GM10847 (cell line): ENCODE results near the gene DLG5.

Source experiments
- POLR2A ChIP-seq: IDR thresholded peaks from 2 replicates; pipeline ENCODE4 v1.6.1; 2011; ENCODE audit not compliant: insufficient read length; ENCODE audit errors: extremely low read depth

DLG5 gene

DNA sequence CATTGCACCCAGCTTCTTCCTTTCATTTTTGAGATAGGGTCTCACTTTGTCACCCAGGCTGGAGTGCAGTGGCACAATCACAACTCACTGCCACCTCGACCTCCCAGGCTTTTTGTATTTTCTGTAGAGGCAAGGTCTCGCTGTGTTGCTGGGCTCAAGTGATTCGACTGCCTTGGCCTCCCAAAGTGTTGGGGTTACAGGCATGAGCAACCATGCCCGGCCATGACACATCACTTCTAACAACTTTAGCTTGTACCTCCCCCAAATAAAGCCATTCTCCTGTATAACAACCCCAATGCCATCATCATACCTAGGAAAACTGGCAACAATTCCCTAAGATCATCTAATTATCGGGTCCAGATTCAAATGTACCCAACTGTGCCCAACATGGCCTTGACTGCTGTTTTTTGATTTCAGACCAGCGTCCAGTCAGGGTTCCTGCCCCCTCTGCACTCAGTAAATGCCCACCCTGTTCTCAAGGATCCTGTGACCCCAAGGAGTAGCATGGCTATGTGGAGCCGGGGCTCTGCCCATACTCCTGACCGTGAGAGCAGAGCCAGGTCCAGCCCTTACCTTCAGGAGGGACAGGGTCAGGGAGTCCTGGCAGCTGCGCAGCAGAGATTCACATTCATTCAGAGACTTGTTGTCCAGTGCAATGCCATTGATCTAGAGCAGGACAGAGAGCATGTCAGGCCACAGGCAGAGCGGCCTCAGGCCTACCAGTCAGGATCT, 102.6 kb downstream of the DLG5 start:
- no peak for TF ChIP-seq POLR2A

DNA sequence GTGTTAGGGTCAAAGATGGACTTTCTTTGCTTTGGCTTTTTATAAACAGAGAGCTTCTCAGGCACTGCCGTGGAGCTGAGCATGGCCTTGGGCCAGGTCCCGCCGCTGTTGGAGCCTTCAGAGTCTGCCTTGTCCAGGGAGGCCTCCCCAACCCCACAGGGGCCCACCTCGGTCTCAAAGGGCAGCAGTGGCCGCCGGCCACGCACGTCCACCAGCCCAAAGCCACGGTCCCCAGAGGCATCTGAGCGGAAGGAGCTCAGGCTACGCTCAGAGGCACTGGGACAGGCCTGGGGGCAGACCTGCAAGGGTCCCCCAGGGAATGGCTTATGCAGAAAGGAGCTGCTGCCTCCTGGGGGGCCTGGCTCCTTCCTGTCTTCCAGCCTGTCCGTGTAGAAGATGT, 105.0 kb downstream of the DLG5 start:
- TF ChIP-seq POLR2A = no peak

DNA sequence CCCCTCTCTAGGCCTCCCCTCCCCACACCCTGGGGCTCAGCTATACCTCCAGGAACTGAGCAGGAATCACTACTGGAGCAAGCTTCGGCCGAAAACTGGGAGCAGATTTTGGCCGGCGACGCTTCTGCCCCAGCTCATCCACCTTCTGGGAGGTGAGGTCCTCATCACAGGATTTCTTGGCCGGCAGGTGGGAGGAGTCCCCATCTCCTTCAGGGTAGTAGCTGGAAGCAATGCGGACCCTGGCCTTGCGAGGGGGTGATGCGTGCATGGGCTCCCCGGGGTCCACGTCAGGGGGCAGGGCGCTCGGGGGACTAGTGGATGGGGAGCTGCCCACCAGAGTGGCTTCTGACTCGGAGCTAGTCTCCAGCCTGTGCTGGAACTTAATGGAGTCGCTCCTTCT, 105.5 kb downstream of the DLG5 start:
- TF ChIP-seq POLR2A = no peak

DNA sequence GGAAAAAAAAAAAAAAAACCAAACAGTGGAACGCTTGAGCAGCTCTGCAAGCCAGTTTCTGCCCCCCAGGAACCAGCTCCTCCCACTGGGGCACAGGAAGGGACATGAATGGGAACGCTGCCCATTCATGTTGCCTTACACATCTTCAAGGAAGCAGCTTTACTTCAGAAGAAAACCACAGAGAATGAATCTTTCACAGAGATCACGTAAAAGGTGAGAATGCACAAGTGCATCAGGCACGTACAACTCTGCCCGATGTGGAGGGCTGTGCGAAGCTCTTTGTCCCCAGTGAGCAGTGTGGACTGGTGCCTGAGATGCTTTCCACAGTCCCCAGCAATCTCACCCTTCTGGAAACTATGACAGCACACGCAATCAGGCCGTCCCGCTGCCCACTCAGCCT, 106.2 kb downstream of the DLG5 start:
- no peak for TF ChIP-seq POLR2A

DNA sequence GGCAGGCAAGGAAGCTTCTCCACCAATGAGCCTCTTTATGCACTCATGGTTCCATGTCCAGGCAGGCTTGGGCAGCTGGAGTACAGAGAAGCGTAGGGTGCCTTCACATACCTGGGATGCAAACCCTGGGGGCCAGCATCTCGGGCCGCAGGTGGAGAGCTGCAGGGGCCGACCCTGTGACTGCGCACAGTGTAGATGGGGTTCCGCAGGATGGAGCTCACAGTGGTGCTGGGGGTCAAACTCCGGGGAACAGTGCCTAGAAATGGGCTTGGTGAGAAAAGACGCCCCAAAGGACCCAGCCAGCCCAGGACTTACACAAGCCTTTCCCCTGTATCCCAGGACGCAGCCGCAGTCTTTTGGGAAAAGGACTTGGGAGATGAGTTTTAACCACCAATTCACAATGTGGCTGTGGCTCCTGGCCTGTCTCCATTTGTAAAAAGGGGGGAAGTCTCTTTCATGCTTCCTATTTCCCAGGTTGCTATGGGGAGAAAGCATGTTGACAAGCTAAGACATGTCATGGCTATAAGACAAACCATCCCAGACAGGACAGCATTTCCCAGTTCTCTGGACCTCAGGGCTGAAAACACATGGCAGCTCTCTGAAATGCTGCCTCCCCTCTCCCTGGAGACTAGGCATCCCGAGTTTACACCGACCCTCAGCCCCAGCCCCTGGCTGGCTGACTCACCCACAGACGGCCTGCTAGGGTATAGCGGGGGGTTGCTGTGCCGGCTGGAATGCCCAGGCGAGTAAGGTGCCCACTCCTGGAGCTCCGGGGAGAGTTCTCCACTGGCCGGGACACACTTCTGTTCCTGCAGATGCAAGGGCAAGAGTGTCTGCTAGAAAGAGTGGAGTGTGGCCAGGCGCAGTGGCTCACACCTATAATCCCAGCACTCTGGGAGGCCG, 107.1 kb downstream of the DLG5 start:
- TF ChIP-seq POLR2A = no peak

DNA sequence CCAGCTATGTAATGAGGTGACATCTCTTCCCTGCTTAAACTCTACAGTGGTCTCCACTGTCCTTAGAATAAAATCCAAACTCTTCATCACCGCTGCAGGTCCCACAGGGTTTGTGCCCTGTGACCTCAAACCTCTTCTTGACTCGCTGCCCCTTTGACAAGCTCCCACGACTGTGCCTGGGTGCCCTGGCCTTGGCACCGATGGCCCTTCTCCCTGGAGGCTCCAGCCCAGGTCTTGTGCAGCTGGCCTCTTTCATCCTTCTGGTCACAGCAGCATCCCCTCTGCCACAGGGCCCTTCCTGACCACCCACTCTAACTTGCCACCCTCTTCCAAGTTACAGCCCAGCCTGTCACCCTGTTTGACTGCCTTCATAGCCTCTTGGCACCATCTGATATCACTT, 108.2 kb downstream of the DLG5 start:
- no peak for TF ChIP-seq POLR2A

DNA sequence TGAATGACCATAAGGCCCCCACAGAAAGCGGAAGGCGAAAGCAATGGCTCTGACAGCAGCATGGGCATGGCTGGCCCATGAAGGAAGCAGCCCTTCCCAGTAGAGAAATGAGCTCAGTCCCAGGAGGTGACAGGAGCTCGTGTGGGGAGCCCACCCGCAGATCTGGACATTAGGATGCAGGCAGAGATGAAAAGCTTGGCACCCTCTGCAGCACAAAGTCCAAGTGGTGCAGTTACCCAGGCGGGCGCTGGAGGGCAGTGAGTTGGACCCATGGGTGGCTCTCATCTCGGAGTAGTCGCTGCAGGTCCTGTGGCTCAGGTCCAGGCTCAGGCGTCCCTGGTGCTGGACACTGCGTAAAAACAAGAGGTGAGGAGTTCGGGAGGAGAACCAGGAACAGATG, 109.0 kb downstream of the DLG5 start:
- no peak for TF ChIP-seq POLR2A

DNA sequence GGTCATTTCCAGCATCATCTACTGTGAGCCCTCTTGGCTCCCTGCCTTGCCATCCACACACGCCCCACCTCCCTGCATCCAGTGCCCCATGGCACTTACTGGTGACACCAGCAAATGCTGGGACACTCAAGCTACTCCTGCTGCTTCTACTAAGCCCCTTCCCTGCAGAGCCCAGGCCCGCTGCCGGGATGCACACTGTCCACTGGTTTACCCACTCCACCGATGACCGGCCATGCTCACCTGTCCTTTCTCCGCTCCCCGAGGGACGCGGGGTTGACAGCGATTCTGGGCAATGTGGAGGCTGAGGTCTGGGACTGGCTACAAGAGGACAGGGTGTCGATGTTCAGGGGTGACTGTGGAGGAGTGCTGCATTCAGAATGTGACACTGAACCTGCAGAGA, 110.2 kb downstream of the DLG5 start:
- no peak for TF ChIP-seq POLR2A

DNA sequence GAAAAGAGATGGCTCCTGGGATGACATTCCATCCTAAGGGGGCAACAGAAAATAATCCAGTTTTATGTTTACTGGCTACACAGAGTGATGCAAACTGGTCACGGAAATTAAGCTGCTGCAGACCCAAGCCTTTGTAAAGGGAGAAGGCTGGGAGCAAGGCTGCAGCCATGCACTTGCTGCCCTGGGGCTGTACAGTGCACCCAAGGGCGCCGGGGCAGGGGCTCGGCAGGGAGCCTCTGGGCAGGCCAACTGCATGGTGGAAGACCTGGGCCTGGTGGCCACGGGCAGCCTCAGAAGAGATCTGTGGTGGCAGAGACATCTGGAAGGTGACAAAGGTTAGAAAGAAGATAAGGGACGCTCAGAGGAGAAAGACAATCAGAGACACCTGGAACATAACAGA, 113.8 kb downstream of the DLG5 start:
- no peak for TF ChIP-seq POLR2A

DNA sequence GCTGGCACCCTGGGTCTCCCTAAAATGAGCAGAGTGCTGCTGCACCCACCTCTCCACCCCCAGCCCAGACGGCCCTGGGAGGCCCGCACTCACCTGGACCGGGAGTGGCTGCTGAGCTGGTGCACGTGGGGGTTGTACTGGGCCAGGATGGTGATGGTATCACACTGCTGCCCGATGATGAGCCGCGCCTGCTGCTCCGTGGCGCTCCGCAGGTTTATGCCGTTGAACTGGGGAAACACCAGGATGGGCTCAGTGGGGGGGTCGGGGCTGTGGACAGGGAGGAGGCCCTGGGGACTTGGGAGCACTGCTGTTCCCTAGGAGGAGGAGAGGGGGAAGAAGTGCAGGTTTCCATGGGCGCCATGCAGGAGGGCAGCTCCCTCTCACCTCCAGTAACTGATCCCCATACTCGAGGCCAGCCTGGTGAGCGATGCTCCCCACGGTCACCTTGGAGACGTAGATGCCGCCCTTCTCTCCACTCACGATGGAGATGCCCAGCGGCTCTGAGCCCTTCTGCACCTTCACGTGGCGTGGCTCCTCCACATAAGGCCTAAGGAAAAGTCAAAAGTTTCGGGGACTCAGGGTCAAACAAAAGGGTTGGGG, 114.6 kb downstream of the DLG5 start:
- no peak for TF ChIP-seq POLR2A

DNA sequence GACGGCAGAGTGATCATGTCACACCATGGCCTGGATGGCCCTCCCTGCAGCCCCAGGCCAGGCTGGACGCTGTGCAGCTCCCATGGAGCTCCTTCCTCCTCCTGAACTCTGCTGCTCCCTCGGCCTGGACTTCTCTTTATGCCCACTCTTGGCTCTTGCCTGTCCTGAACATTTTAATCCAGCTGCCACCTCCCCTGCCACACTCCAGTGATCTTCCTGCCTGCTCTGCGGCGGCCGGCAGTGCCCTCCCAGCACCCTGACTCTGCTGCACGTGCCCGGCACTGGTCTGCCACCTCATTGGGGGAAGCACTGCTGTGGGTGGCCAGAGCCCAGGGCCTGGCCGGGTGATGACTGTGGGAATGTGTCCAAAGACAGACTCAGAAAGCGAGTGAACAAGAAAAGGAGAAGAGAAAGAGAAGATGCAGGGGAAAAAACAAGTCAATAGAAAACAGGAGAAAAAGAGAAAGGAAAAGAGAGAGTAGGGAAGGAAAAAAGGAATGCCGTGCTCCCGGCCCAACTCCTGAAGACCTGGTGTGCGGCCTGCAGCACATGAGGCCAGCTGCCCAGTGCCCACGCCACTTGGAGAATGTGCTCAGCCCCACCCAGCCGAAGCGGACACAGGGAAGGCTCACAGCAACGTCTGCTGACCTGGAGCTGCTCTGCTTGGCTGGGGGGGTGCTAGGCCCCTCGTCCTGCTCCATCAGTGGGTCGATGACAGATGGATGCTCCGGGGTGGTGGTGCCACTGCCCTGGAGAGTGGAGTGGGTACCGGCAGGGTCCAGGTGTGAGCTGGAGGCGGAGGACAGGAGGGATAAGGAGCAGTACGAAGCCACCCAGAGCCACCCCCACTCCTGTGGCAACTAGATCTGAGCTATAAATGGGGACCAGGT, 115.9 kb downstream of the DLG5 start:
- no peak for TF ChIP-seq POLR2A

DNA sequence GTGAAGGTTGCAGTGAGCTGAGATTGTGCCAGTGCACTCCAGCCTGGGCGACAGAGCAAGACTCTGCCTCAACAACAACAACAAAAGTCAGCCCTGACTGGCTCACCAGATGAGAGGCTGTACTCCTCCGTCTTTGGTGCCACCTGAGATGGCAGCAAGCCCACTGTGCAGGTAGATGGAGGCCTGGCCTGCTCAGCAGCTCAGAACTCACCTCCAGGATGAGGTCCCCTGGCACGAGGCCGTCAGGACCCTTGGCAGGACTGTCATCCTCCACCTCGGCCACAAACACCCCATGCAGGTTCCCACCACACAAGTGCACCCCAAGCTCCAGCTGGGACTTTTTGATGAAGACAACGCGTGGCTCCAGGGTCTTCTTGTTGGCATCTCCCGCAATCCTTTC, 117.2 kb downstream of the DLG5 start:
- no peak for TF ChIP-seq POLR2A

DNA sequence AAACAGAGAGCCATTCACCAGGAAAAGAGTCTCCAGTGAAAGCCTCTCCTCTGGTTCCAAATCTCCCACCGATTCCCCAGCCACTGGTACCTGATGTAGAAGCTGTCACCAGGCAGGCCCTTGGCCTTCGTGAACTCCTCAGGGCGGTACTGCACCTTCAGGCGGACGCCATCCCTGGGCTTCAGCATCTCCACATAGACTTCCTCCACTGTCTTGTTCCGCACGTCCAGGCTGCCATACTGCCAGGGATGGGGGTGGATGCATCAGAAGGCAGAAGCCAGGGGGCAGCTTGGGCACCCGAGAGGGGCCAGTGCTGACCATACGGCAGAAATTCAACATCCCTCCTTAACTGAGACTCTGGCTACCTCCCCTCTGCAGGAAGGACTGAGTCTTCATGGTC, 118.8 kb downstream of the DLG5 start:
- TF ChIP-seq POLR2A = no peak

DNA sequence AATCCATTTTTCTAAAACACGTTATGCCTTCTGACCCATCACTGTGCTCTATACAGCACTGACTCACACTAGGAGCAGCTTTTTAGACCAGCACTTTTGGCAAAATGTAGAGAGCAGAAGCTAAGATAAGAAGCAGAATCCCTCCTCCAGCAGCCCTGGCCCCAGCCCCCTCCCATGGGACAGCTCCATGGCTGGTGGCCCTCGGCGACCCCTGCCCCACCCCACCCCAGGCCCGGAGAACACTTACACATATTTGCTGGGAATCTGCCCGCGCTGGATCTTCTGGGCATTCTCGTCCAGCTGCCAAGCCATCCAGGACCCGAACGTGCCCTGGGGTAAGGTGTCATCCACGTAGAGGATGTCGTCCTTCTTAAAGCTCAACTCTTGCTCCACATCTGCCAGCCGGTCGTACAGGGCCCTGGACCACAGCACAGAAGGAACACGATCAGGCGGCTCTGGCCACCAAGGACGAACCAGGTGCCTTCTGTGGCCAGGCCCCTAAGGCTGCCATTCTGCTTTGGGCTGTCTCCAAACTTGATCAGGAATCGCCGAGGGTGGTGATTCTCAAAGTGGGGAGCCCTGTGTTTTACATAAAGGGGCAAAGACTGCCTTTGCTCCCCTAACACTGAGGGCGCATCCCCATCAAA, 119.9 kb downstream of the DLG5 start:
- no peak for TF ChIP-seq POLR2A

DNA sequence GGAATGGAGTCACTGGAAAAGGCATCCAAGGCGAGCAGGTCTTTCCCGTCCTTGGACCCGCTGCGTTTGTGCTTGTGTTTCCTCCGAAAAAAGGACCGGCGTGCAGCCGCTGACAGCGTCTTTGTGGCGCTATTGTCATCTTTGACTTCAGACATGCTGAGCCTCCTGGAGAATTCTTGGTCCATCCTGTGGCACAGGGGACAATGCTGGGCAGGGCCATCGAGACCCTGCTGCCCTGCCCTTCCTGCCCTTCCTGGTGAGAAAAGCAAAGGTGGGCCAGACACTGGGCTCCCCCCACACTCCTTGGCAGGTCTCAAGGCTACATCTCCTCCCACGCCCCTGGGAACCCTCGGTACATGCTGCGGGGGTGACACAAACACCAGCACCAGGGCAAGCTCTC, 120.9 kb downstream of the DLG5 start:
- no peak for TF ChIP-seq POLR2A

DNA sequence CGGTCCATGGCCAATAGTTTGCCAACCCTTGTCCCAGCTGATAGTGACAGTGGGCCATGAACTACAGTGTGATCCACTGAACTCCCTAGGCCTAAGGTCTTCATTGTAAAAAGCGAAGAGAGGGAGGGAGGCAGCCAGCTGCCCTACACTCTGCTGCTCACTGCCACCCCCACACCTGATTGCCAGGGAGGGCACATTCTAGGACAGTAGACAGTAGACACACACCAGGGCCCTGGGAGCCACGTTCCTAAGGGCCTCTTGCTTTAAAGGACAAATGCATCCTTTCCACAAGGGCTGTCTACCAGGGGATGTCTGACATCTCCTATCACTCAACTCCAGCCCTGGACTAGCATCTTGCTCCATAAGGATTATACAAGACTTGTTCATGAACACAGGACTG, 122.2 kb downstream of the DLG5 start:
- TF ChIP-seq POLR2A = no peak
